WERI-Rb-1 (cell line): Measurements from ENCODE around the gene WBP1.

Experiments
- DNase-seq: peaks from one replicate; pipeline ENCODE4 v3.0.0-alpha.2; 2020
- H3K27ac ChIP-seq: fragments of 250-450 bp; sonication (Bioruptor Pico); 2 replicates; pipeline ENCODE4 v1.5.1; 2020; ENCODE audit warnings: mild to moderate bottlenecking, moderate library complexity
- H3K27me3 ChIP-seq: fragments of 250-450 bp; sonication (Bioruptor Pico); 2 replicates; pipeline ENCODE4 v1.5.1; 2021; ENCODE audit warnings: mild to moderate bottlenecking, low read depth, moderate library complexity; ENCODE audit not compliant: insufficient read depth, severe bottlenecking
- H3K36me3 ChIP-seq: fragments of 250-450 bp; sonication (Bioruptor Pico); 2 replicates; pipeline ENCODE4 v1.5.1; 2020; ENCODE audit warnings: mild to moderate bottlenecking, moderate library complexity
- H3K4me3 ChIP-seq: 2 replicates; pipeline ENCODE4 v1.5.1; 2011; ENCODE audit warnings: low read depth, mild to moderate bottlenecking, control low read depth, low read length
- H3K9me3 ChIP-seq: fragments of 250-450 bp; sonication (Bioruptor Pico); 2 replicates; pipeline ENCODE4 v1.5.1; 2021; ENCODE audit warnings: mild to moderate bottlenecking, moderate library complexity; ENCODE audit not compliant: severe bottlenecking
- CTCF ChIP-seq: IDR thresholded peaks from 2 replicates; pipeline ENCODE4 v1.5.1; 2011; ENCODE audit warnings: low read depth, mild to moderate bottlenecking, control low read depth, inconsistent platforms, low read length

Gene WBP1

GRCh38 chr2:74510272-74510671, 52.0 kb downstream of the WBP1 start:
- Histone ChIP-seq H3K27ac (peak overlapping the region; percentile 100), H3K27me3 (no peaks in the 10 kb centered on the region), H3K4me3 (no peak overlapping the region), H3K36me3 (peaks cover 21% of the 10 kb centered on the region), H3K9me3 (no peaks in the 10 kb centered on the region)
- no peak for DNase-seq
- TF ChIP-seq CTCF, result no peak
